Glutamatergic neuron (in vitro differentiated cells): Measurements from ENCODE around the gene RNF115. TPM values are rescaled to one million over a fixed set of nuclear protein-coding genes. Genes with fewer than 3 reads are reported as not detected.

Experiments
- DNase-seq: peaks from one replicate; pipeline ENCODE4 v3.0.0; 2022
- H3K27ac Mint-ChIP-seq: one replicate; pipeline ENCODE4 v1.8.0; 2020; ENCODE audit warnings: mild to moderate bottlenecking, mixed read lengths, inconsistent platforms; ENCODE audit not compliant: unreplicated experiment
- H3K27me3 Mint-ChIP-seq: one replicate; pipeline ENCODE4 v1.8.0; 2020; ENCODE audit warnings: mild to moderate bottlenecking, moderate library complexity, mixed read lengths, inconsistent platforms; ENCODE audit not compliant: unreplicated experiment
- H3K36me3 Mint-ChIP-seq: one replicate; pipeline ENCODE4 v1.8.0; 2020; ENCODE audit warnings: mild to moderate bottlenecking, mixed read lengths, inconsistent platforms; ENCODE audit not compliant: unreplicated experiment
- H3K4me1 Mint-ChIP-seq: one replicate; pipeline ENCODE4 v1.8.0; 2020; ENCODE audit warnings: mild to moderate bottlenecking, low read depth, mixed read lengths, inconsistent platforms; ENCODE audit not compliant: unreplicated experiment
- H3K4me3 Mint-ChIP-seq: one replicate; pipeline ENCODE4 v1.8.0; 2020; ENCODE audit warnings: mild to moderate bottlenecking, mixed read lengths, inconsistent platforms; ENCODE audit not compliant: unreplicated experiment
- H3K9me3 Mint-ChIP-seq: one replicate; pipeline ENCODE4 v1.8.0; 2020; ENCODE audit warnings: mild to moderate bottlenecking, moderate library complexity, mixed read lengths, inconsistent platforms; ENCODE audit not compliant: unreplicated experiment
- CTCF ChIP-seq: fragments of 200-600 bp; sonication (generic); IDR thresholded peaks from one replicate; pipeline ENCODE4 v1.5.0; 2021; ENCODE audit not compliant: partially characterized antibody, unreplicated experiment
- total RNA-seq: library from RNA; stranded (reverse); fragmentation: NEBNext Ultra II Directional; extraction: Animal tissue kit (Norgen Biotek cat#: 25700); gene quantifications from one replicate; pipeline ENCODE4 v1.2.1, GENCODE V29; 2021; ENCODE audit not compliant: unreplicated experiment

The RNF115 gene
- total RNA-seq, 1 donor from 2014 or later = 20.5 TPM

GRCh38 chr1:145806844-145807243 lies 17.1 kb downstream of the RNF115 start:
- no peaks in the 10 kb centered on the region for H3K4me1 Mint-ChIP-seq
- H3K9me3 Mint-ChIP-seq = peaks cover 2% of the 10 kb centered on the region
- H3K36me3 Mint-ChIP-seq = no peaks in the 10 kb centered on the region
- DNase-seq = no peak
- no peak overlapping the region for H3K4me3 Mint-ChIP-seq
- no peak overlapping the region for H3K27ac Mint-ChIP-seq
- TF ChIP-seq CTCF = no peak
- H3K27me3 Mint-ChIP-seq = peaks cover 2% of the 10 kb centered on the region

- no peak for DNase-seq
- Mint-ChIP-seq H3K27ac (no peak overlapping the region), H3K36me3 (no peaks in the 10 kb centered on the region)
Observed at GRCh38 chr1:145806408-145806807, 17.5 kb downstream of the RNF115 start.

GRCh38 chr1:145805057-145805456 lies 18.8 kb downstream of the RNF115 start:
- no peaks in the 10 kb centered on the region for H3K36me3 Mint-ChIP-seq

More at GRCh38 chr1:145806408-145806807, 17.5 kb downstream of the RNF115 start:
- Mint-ChIP-seq H3K4me1 (no peaks in the 10 kb centered on the region), H3K9me3 (peaks cover 2% of the 10 kb centered on the region), H3K4me3 (no peak overlapping the region), H3K27me3 (peaks cover 2% of the 10 kb centered on the region)
- no peak for TF ChIP-seq CTCF

DNA sequence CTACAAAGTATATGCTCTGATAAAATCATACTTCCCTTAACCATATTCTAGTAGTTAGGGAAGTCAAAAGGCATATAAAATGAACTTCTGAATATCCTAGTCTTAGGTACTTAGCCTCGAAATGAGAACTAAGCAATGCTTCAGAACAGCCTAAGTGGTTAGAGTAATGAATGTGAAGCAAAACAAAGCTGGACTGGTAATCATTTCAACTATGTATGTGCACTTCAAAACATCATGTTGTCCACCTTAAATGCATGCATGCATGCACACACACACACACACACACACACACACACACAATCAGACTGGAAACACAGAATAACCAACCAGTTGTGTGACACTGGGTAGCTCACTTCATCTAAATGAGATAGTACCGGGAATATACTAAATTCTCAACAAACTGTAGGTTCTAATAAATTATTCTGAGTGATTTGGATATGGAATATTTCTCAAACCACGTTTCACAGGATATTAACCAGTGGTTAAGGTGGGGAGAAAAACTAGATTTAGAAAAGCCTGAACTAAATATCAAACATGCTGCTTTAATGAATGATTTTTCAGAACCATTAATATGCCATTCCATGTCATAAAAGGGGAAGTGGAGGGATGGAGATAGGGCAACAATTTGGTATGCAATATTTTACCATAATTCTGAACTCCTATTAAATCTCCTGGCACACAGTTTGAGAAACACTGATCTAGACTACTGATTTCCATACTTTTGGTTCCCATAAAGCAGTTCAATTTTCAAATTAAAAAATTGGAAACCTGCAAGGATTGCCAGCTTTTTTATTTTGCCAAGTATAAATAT lies 19.5 kb downstream of the RNF115 start:
- no peaks in the 10 kb centered on the region for H3K4me1 Mint-ChIP-seq
- H3K27me3 Mint-ChIP-seq = peaks cover 2% of the 10 kb centered on the region
- H3K4me3 Mint-ChIP-seq = no peak overlapping the region
- H3K9me3 Mint-ChIP-seq = peaks cover 2% of the 10 kb centered on the region
- no peak for DNase-seq
- H3K36me3 Mint-ChIP-seq = peaks cover 4% of the 10 kb centered on the region
- TF ChIP-seq CTCF = no peak
- H3K27ac Mint-ChIP-seq = no peak overlapping the region

More at GRCh38 chr1:145805057-145805456, 18.8 kb downstream of the RNF115 start:
- DNase-seq = no peak
- peaks cover 2% of the 10 kb centered on the region for H3K9me3 Mint-ChIP-seq
- peaks cover 2% of the 10 kb centered on the region for H3K27me3 Mint-ChIP-seq
- no peak overlapping the region for H3K4me3 Mint-ChIP-seq
- TF ChIP-seq CTCF = no peak
- no peak overlapping the region for H3K27ac Mint-ChIP-seq
- no peaks in the 10 kb centered on the region for H3K4me1 Mint-ChIP-seq

DNA sequence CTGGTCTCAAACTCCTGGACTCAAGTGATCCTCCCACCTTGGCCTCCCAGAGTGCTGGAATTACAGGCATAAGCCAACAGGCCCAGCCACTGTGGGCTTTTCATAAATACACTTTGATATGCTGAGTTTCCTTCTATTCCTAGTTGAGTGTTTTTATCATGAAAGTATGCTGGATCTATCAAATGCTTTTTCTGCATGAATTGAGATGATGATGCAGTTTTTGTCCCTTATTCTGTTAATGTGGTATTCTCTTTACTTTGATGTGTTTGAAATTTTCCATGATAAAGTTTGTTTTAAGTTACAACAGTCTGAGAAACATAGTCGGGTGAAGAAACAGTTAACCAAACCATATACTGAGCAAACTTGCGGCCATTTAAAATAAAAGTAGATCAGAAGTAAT lies 24.1 kb downstream of the RNF115 start:
- DNase-seq = no peak
- Mint-ChIP-seq H3K27ac (no peak overlapping the region), H3K36me3 (peaks cover 12% of the 10 kb centered on the region), H3K27me3 (peaks cover 3% of the 10 kb centered on the region), H3K4me3 (no peak overlapping the region), H3K4me1 (no peaks in the 10 kb centered on the region), H3K9me3 (peaks cover 5% of the 10 kb centered on the region)
- no peak for TF ChIP-seq CTCF
